AG04450 (cell line): ENCODE results near the gene COL27A1. TPM values are rescaled to one million over a fixed set of nuclear protein-coding genes. Genes with fewer than 3 reads are reported as not detected.

Source experiments
- CTCF ChIA-PET: fragments of 300-600, 350-600 bp; formaldehyde crosslinking; extraction: SDS; loops from one replicate; lab custom pipeline; 2022; ENCODE audit warnings: antibody characterized with exemption, inconsistent platforms; lab: Charles Lee
- POLR2A ChIA-PET: fragments of 350-600 bp; formaldehyde crosslinking; extraction: SDS; loops from one replicate; lab custom pipeline; 2021; ENCODE audit warnings: antibody characterized with exemption, inconsistent platforms; lab: Yijun Ruan, JAX
- DNase-seq: peaks from one replicate; pipeline ENCODE4 v3.0.0-alpha.2; 2011; ENCODE audit warnings: low read depth, low spot score
- H3K27ac ChIP-seq: one replicate; pipeline ENCODE4 v1.5.1; 2012; ENCODE audit warnings: low read depth, low read length, control low read depth
- H3K27me3 ChIP-seq: one replicate; pipeline ENCODE4 v1.6.0; 2012; ENCODE audit warnings: low read length; ENCODE audit not compliant: control insufficient read depth, insufficient read depth
- H3K4me3 ChIP-seq: 2 replicates; pipeline ENCODE4 v1.5.1; 2011; ENCODE audit warnings: mild to moderate bottlenecking, low read depth, low read length, control low read depth
- H3K9me3 ChIP-seq: 2 replicates; pipeline ENCODE4 v1.5.1; 2012; ENCODE audit warnings: low read length; ENCODE audit not compliant: control insufficient read depth, insufficient read depth
- polyA plus RNA-seq: library from polyadenylated mRNA; depleted of rRNA; stranded (reverse); fragments of >200 nt; gene quantifications from 2 replicates; pipeline ENCODE4 v1.2.3, GENCODE V29; 2011
- TF ChIP-seq, protein P1 (sequence below): IDR thresholded peaks from 2 replicates; pipeline ENCODE4 v1.5.1; 2011; ENCODE audit warnings: low read depth, low read length, control low read depth, inconsistent platforms

COL27A1 gene
- polyA plus RNA-seq, 1 experiment, result 8.5 TPM

DNA sequence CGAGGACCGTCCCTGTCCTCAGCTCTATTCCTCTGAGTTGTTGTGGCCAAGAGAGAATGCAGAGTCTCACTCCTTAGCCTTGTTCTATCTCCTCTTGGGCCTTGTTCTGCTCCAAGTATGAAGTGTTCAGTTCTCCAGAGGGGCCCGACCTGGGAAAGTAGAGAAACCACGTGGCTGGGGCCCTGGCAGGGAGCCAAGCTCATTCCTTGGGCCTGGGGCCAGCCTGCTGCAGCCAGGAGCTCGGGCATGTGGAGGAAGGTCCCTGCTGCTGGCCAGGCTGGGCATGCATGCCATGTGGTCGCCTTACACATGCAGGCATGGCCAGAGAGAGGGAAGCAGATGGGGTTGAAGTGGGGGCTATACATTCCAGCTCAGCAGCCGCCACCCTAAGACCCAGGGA, 60.7 kb downstream of the COL27A1 start:
- H3K27ac ChIP-seq, result no peak overlapping the region
- POLR2A ChIA-PET, result no interaction called here
- DNase-seq, result no peak
- H3K9me3 ChIP-seq, result no peaks in the 10 kb centered on the region; the same call in 1 of the 2 replicates
- no peaks in the 10 kb centered on the region for H3K27me3 ChIP-seq
- TF ChIP-seq, protein P1, sequence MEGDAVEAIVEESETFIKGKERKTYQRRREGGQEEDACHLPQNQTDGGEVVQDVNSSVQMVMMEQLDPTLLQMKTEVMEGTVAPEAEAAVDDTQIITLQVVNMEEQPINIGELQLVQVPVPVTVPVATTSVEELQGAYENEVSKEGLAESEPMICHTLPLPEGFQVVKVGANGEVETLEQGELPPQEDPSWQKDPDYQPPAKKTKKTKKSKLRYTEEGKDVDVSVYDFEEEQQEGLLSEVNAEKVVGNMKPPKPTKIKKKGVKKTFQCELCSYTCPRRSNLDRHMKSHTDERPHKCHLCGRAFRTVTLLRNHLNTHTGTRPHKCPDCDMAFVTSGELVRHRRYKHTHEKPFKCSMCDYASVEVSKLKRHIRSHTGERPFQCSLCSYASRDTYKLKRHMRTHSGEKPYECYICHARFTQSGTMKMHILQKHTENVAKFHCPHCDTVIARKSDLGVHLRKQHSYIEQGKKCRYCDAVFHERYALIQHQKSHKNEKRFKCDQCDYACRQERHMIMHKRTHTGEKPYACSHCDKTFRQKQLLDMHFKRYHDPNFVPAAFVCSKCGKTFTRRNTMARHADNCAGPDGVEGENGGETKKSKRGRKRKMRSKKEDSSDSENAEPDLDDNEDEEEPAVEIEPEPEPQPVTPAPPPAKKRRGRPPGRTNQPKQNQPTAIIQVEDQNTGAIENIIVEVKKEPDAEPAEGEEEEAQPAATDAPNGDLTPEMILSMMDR, result no peak
- no peak overlapping the region for H3K4me3 ChIP-seq
- CTCF ChIA-PET, result no interaction called here

DNA sequence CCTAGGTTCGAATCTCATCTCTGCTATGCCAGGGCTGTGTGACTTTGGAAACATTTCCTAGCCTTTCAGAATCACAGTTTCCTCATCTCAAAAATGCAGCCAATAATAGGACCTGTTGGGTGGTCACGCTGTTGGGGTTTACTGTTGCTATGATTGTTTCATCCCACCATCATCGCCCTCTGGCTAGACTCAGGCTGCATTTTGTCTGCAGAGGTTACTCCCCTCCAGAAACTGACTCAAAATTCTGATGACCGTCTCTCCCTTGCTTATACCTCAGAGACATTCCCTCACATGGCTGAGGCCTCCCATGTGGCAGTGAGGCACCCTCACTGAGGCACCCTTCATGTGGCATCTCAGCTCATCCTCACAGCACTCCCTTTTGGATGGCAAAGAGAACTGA, 61.6 kb downstream of the COL27A1 start:
- TF ChIP-seq, protein P1, result no peak
- Histone ChIP-seq H3K27ac (no peak overlapping the region), H3K9me3 (no peaks in the 10 kb centered on the region; the same call in 1 of the 2 replicates), H3K4me3 (no peak overlapping the region), H3K27me3 (no peaks in the 10 kb centered on the region)
- POLR2A ChIA-PET, result no interaction called here
- CTCF ChIA-PET, result no interaction called here
- no peak for DNase-seq

DNA sequence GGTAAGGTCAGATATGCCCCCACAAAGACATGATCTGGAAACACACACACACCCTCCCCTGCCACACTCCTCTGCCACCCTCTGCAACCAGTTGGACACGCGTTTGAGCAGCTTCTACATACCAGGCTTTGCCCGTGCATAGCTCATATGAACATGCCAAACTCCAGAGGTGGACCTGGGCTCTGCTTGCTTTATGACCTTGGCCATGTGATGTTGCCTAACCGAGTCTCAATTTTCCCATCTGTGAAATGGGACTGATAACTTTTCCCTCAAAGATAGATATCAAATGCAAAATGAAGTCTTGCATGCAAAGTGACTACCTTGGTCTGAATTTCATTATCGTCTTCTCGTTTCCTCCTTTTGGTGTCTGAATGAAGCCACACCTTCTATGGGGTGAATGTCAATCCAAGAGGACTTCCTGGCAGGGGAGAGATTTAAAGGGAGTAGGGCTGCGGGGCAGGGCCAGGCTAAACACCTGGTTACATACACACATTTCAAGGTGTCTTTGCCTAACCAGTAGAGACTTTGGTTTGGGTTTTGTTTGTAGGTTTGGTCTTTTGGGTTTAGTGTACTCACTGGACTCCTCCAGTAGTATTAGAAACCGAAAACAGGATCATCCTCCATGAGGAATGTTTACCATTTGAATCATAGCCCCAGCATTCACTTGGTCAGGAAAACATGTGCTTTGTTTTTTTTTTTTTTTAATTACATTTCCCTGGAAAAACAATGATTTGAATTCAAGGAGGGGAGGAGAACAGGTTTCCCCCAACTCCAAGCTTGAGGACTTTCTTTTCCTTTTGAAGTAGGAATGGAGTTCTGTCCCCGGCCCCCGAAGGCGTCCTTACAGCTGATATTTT, 63.2 kb downstream of the COL27A1 start:
- POLR2A ChIA-PET, result interaction anchor here (0.6 kb wide), 1 partner anchor 12 kb away, joined by 3 read pairs; no protein-coding TSS in a partner anchor
- Histone ChIP-seq H3K27me3 (no peaks in the 10 kb centered on the region), H3K27ac (peak overlapping the region; percentile 79), H3K9me3 (no peaks in the 10 kb centered on the region; the same call in 1 of the 2 replicates), H3K4me3 (no peak overlapping the region)
- TF ChIP-seq, protein P1, result no peak
- DNase-seq, result no peak
- CTCF ChIA-PET, result interaction anchor here (1.5 kb wide), 1 partner anchor 73 kb away, joined by 5 read pairs; no protein-coding TSS in a partner anchor

DNA sequence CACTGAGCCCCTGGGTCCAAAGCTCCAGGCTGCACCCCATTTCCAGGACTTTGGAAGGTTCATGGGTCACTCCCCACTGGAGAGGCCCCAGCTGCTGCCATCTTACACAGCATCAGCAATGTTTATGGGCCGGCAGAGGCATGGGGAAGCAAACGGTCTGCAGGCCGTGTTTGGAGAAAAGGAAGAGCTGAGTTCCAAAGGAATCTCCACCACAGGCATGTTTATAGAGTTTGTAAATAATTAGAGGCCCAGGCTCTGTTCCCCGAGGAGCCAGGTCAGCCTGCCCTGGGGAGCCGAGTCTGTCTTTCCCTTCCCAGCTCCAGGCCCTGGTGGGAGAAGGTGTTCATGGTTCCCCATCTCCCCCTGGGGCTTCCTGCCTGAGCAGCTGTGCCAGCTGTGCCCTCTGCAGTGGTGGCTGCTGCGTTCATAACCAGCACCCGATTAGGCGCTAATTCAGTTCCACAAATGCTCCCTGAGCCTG, 64.8 kb downstream of the COL27A1 start:
- CTCF ChIA-PET, result interaction anchor here (0.6 to 1.5 kb wide), 3 partner anchors 71 to 162 kb away, joined by 3 to 8 read pairs (median 5); no protein-coding TSS in a partner anchor
- POLR2A ChIA-PET, result interaction anchor here (1.0 to 1.3 kb wide), 3 partner anchors 16 to 43 kb away, joined by 3 to 5 read pairs (median 4); no protein-coding TSS in a partner anchor
- Histone ChIP-seq H3K4me3 (no peak overlapping the region), H3K27ac (peak overlapping the region; percentile 88), H3K27me3 (no peaks in the 10 kb centered on the region), H3K9me3 (no peaks in the 10 kb centered on the region)
- peak; percentile 66 for DNase-seq
- TF ChIP-seq, protein P1, result no peak
